Tibial nerve (tissue), 4 donors: ENCODE data around the gene FAU. TPM values are rescaled to one million over a fixed set of nuclear protein-coding genes. Genes with fewer than 3 reads are reported as not detected.

Experiments used
- DNase-seq, 2 donors: peaks; one replicate each; pipeline ENCODE4 v3.0.0-alpha.2; 2019; ENCODE audit warnings: low spot score in 2 of 2
- H3K27ac ChIP-seq, 4 donors: fragments of 200-600 bp; sonication (generic) in 3 of 4; one replicate each; pipeline ENCODE4 v1.5.1; 2017 to 2019; ENCODE audit warnings: mild to moderate bottlenecking in 1 of 4
- H3K27me3 ChIP-seq, 2 donors: fragments of 200-600 bp; sonication (generic) in 1 of 2; one replicate each; pipeline versions ENCODE4 v1.5.1 to v1.6.0; 2017 to 2019
- H3K36me3 ChIP-seq, 3 donors: fragments of 200-600 bp; sonication (generic); one replicate each; pipeline ENCODE4 v1.5.1; 2018 to 2019
- H3K4me1 ChIP-seq, 4 donors: fragments of 200-600 bp; sonication (generic) in 3 of 4; one replicate each; pipeline ENCODE4 v1.5.1; 2017 to 2019
- H3K4me3 ChIP-seq, 4 donors: fragments of 200-600 bp; sonication (generic) in 3 of 4; one replicate each; pipeline ENCODE4 v1.5.1; 2017 to 2019; ENCODE audit warnings: mild to moderate bottlenecking in 1 of 4, moderate library complexity in 1 of 4
- H3K9me3 ChIP-seq, 4 donors: fragments of 200-600 bp; sonication (generic) in 3 of 4; one replicate each; pipeline ENCODE4 v1.5.1; 2017 to 2019
- EP300 ChIP-seq, 2 donors: sonication (generic); formaldehyde crosslinking; IDR thresholded peaks; one replicate each; pipeline ENCODE4 v1.6.1; 2017; ENCODE audit warnings: antibody characterized with exemption in 2 of 2, mild to moderate bottlenecking in 1 of 2
- POLR2A ChIP-seq, 2 donors: fragments of 450-650 bp; IDR thresholded peaks; one replicate each; pipeline ENCODE4 v1.6.1; 2017; ENCODE audit warnings: antibody characterized with exemption in 2 of 2, mild to moderate bottlenecking in 2 of 2, moderate library complexity in 2 of 2
- WGBS, 2 donors: methylation state at CpG; one replicate each; pipeline ENCODE4 v1.1.5; 2018; 5-methylcytosine and 5-hydroxymethylcytosine counted together
- total RNA-seq, 4 donors: library from RNA; depleted of rRNA; stranded (reverse); fragments of >200 nt; gene quantifications; one replicate each; pipeline ENCODE4 v1.1.0, GENCODE V29; 2016
- TF ChIP-seq, protein P1 (sequence below), 5 experiments: fragments of 200-600 bp in 3 of 5; fragments of 450-650 bp in 2 of 5; sonication (generic) in 3 of 5; IDR thresholded peaks; one replicate each; pipeline ENCODE4 v1.5.1; 2016 to 2019; ENCODE audit warnings: antibody characterized with exemption in 5 of 5, mild to moderate bottlenecking in 3 of 5, moderate library complexity in 2 of 5

Gene FAU
- total RNA-seq, 4 donors from 2014 or later = 1,078 to 1,548 (median 1,229) TPM

GRCh38 chr11:65110354-65110861 lies 11.5 kb downstream of the FAU start:
- Histone ChIP-seq H3K9me3 (no peaks in the 10 kb centered on the region), H3K36me3 (peaks cover 0 to 50% (median 7%) of the 10 kb centered on the region in 3 donors), H3K4me1 (peaks cover 0 to 35% (median 26%) of the 10 kb centered on the region in 4 donors), H3K27ac (peak overlapping the region in 3 of 4 donors; percentile 46 to 60 (median 49)), H3K27me3 (no peaks in the 10 kb centered on the region), H3K4me3 (no peak overlapping the region)
- 8 to 11% methylated on average over 15 to 18 of the region's 18 CpGs for WGBS, 2 donors
- peak; percentile 83 to 97 for DNase-seq
- TF ChIP-seq, protein P1, sequence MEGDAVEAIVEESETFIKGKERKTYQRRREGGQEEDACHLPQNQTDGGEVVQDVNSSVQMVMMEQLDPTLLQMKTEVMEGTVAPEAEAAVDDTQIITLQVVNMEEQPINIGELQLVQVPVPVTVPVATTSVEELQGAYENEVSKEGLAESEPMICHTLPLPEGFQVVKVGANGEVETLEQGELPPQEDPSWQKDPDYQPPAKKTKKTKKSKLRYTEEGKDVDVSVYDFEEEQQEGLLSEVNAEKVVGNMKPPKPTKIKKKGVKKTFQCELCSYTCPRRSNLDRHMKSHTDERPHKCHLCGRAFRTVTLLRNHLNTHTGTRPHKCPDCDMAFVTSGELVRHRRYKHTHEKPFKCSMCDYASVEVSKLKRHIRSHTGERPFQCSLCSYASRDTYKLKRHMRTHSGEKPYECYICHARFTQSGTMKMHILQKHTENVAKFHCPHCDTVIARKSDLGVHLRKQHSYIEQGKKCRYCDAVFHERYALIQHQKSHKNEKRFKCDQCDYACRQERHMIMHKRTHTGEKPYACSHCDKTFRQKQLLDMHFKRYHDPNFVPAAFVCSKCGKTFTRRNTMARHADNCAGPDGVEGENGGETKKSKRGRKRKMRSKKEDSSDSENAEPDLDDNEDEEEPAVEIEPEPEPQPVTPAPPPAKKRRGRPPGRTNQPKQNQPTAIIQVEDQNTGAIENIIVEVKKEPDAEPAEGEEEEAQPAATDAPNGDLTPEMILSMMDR (IDR thresholded peaks at IDR 0.05) = peak; percentile 97 to 100 (median 99)
- no peak for TF ChIP-seq EP300 (IDR thresholded peaks at IDR 0.05)
- TF ChIP-seq POLR2A (IDR thresholded peaks at IDR 0.05) = no peak

DNA sequence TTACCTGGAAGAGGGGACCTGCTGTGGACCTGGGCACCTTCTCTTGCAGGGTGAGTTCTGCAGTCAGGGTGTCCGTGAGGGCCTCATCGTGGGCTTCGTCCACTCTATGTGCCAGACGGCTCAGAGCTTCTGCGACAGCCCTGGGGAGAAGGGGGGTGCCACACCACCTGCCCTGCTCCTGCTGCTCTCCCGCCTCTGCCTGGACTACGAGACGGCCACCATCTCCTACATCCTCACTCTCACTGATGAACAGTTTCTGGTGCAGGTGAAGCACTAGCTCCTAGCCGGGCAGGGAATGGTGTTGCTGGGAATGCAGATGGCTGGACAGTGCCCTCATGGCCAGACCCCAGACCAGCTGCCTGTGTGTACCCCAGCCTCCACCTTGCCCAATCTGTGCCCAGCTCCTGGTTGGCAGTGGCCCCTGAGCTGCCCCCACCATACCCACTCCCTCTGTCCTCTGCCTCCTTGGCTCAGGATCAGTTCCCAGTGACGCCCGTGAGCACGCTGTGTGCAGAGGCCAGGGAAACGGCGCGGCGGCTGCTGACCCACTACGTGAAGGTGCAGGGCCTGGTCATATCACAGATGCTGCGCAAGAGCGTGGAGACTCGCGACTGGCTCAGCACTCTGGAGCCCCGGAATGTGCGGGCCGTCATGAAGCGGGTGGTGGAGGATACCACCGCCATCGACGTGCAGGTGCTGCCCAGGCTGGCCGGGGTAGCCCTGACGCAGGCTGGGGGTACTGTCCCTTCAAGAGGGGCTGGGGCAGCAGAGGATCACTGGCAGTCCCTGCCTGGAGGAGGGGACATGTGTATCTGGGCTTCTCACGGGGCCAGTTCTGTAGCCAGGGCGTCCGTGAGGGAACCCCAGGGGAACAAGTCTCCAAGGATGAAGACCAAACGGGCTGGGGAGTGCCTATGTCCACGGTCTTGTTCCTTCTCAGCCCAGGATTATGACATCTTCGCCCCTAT lies 12.4 kb downstream of the FAU start:
- TF ChIP-seq EP300 (IDR thresholded peaks at IDR 0.05) (no peak), POLR2A (IDR thresholded peaks at IDR 0.05) (no peak)
- TF ChIP-seq, protein P1 (IDR thresholded peaks at IDR 0.05) = no peak
- Histone ChIP-seq H3K27ac (peak overlapping the region in 1 of 4 donors; percentile 46), H3K27me3 (no peaks in the 10 kb centered on the region), H3K4me3 (no peak overlapping the region), H3K36me3 (peaks cover 0 to 47% (median 7%) of the 10 kb centered on the region in 3 donors), H3K9me3 (no peaks in the 10 kb centered on the region), H3K4me1 (peaks cover 0 to 35% (median 26%) of the 10 kb centered on the region in 4 donors)
- DNase-seq = no peak
- 87 to 89% methylated on average over 29 to 36 of the region's 36 CpGs for WGBS, 2 donors

DNA sequence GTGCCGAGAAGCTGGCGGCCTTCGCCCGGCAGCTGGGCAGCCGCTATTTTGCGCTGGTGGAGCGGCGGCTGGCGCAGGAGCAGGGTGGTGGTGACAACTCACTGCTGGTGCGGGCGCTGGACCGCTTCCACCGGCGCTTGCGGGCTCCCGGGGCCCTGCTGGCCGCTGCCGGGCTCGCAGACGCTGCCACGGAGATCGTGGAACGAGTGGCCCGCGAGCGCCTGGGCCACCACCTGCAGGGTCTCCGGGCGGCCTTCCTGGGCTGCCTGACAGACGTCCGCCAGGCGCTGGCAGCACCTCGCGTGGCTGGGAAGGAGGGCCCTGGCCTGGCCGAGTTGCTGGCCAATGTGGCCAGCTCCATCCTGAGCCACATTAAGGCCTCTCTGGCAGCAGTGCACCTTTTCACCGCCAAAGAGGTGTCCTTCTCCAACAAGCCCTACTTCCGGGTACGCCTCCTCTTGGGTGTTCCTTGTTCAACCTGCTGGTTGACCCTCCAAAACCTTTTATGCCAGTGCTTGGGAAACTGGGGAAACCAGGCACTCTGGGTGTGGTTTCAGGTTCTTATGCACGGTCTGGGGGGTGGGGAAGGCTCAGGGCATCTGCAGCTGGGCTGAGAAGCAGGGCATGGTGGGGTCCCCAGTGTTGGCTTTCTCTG lies 13.3 kb downstream of the FAU start:
- H3K27me3 ChIP-seq = no peaks in the 10 kb centered on the region
- no peak for TF ChIP-seq EP300 (IDR thresholded peaks at IDR 0.05)
- H3K36me3 ChIP-seq = peaks cover 0 to 43% (median 7%) of the 10 kb centered on the region in 3 donors
- no peak overlapping the region for H3K4me3 ChIP-seq
- no peaks in the 10 kb centered on the region for H3K9me3 ChIP-seq
- no peak for DNase-seq
- no peak overlapping the region for H3K27ac ChIP-seq
- peaks cover 0 to 33% (median 25%) of the 10 kb centered on the region in 4 donors for H3K4me1 ChIP-seq
- 92 to 93% methylated on average over 32 to 34 of the region's 38 CpGs for whole genome bisulfite sequencing, 2 donors

DNA sequence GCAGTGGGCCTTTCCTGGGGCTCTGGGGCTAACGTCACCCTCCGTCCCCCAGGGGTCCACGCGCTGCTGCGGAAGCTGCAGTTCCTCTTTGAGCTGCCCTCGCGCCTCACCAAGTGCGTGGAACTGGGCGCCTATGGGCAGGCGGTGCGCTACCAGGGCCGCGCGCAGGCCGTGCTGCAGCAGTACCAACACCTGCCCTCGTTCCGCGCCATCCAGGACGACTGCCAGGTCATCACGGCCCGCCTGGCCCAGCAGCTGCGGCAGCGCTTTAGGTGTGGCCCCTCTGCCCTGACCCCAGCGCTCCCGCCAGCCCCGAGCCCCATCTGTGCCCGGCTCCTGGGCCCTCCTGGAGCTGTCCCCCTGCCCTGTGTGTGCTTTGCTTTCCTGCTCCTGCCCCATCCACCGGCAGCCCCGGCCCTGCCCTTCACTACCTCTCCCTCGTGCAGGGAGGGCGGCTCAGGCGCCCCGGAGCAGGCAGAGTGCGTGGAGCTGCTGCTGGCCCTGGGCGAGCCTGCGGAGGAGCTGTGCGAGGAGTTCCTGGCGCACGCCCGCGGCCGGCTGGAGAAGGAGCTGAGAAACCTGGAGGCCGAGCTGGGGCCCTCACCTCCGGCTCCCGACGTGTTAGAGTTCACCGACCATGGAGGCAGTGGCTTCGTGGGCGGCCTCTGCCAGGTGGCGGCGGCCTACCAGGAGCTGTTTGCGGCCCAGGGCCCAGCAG lies 14.0 kb downstream of the FAU start:
- 92 to 93% methylated on average over 25 to 45 of the region's 52 CpGs for WGBS, 2 donors
- DNase-seq = no peak

More for the DNA sequence above, 14.0 kb downstream of the FAU start:
- no peak for TF ChIP-seq EP300 (IDR thresholded peaks at IDR 0.05)
- TF ChIP-seq POLR2A (IDR thresholded peaks at IDR 0.05) = no peak
- TF ChIP-seq, protein P1 (IDR thresholded peaks at IDR 0.05) = no peak
- peaks cover 0 to 28% (median 19%) of the 10 kb centered on the region in 4 donors for H3K4me1 ChIP-seq
- H3K27ac ChIP-seq = no peak overlapping the region
- no peaks in the 10 kb centered on the region for H3K27me3 ChIP-seq
- no peak overlapping the region for H3K4me3 ChIP-seq
- H3K9me3 ChIP-seq = no peaks in the 10 kb centered on the region
- peaks cover 0 to 44% (median 7%) of the 10 kb centered on the region in 3 donors for H3K36me3 ChIP-seq
